Heart right ventricle (tissue), 16 donors: ENCODE data around the gene STK32A. TPM values are rescaled to one million over a fixed set of nuclear protein-coding genes. Genes with fewer than 3 reads are reported as not detected.

Experiments
- ATAC-seq, 8 donors: fragments of 200-7000 bp; cut with Tn5 transposase; one replicate each; pipeline ENCODE4 v1.9.1; 2020; ENCODE audit warnings: mild to moderate bottlenecking in 8 of 8, moderate library complexity in 8 of 8, moderate number of reproducible peaks in 1 of 8
- DNase-seq, 2 donors: peaks; one replicate each; pipeline ENCODE4 v3.0.0-alpha.2; 2020
- H3K27ac ChIP-seq, 10 donors: fragments of 200-600 bp; sonication (generic) in 2 of 10; one replicate each; pipeline versions ENCODE4 v1.5.0 to v1.8.0; 2020 to 2022; ENCODE audit warnings: mild to moderate bottlenecking in 3 of 10
- H3K27me3 ChIP-seq, 7 donors: fragments of 200-600 bp; one replicate each; pipeline ENCODE4 v1.8.0; 2021 to 2022; ENCODE audit warnings: mild to moderate bottlenecking in 2 of 7
- H3K36me3 ChIP-seq, 9 donors: fragments of 200-600 bp; sonication (generic) in 1 of 9; one replicate each; pipeline versions ENCODE4 v1.5.0 to v1.8.0; 2020 to 2022; ENCODE audit warnings: mild to moderate bottlenecking in 2 of 9
- H3K4me1 ChIP-seq, 9 donors: fragments of 200-600 bp; sonication (generic) in 1 of 9; one replicate each; pipeline versions ENCODE4 v1.5.0 to v1.8.0; 2020 to 2022; ENCODE audit warnings: mild to moderate bottlenecking in 4 of 9
- H3K4me3 ChIP-seq, 10 donors: fragments of 200-600 bp; sonication (generic) in 2 of 10; one replicate each; pipeline versions ENCODE4 v1.5.0 to v1.8.0; 2020 to 2022; ENCODE audit warnings: mild to moderate bottlenecking in 7 of 10, moderate library complexity in 2 of 10
- H3K9me3 ChIP-seq, 11 donors: fragments of 200-600 bp in 10 of 11; sonication (generic) in 2 of 11; one replicate each; pipeline versions ENCODE4 v1.5.0 to v1.8.0; 2013 to 2022; ENCODE audit warnings: mild to moderate bottlenecking in 2 of 11, control low read depth in 1 of 11, moderate library complexity in 1 of 11
- WGBS, 2 donors: extraction: QIAGEN DNeasy Blood & Tissue Kit; methylation state at CpG; one replicate each; pipeline ENCODE4 v1.1.7; 2013; ENCODE audit warnings: inconsistent platforms in 1 of 2; 5-methylcytosine and 5-hydroxymethylcytosine counted together
- intact Hi-C, 10 donors: fragments of 100-400 bp; cut with DNase I; formaldehyde crosslinking; loops; one replicate each; pipeline versions ENCODE4 v1.11.1 to v1.14.2; 2022
- polyA plus RNA-seq, 2 donors: library from polyadenylated mRNA; stranded (reverse); fragments of 200-250 nt; gene quantifications; one replicate each; pipeline ENCODE4 v1.2.3, GENCODE V29; 2013
- total RNA-seq, 10 donors: library from RNA; stranded (reverse); fragmentation: NEBNext Ultra II Directional in 3 of 10; extraction: Animal tissue kit (Norgen Biotek cat#: 25700) in 3 of 10; gene quantifications; one replicate each; pipeline versions ENCODE4 v1.2.1 to v1.2.4, GENCODE V29; 2021 to 2023
- TF ChIP-seq, protein P1 (sequence below), 9 donors: fragments of 200-600 bp; sonication (generic) in 2 of 9; IDR thresholded peaks; one replicate each; pipeline versions ENCODE4 v1.5.0 to v1.8.0; 2021 to 2022; ENCODE audit warnings: antibody characterized with exemption in 9 of 9, mild to moderate bottlenecking in 5 of 9, moderate library complexity in 1 of 9
- donor health status: Arrhythmogenic right ventricular cardiomyopathy.
- donor health status: ischemic (EF 13 %, LVEDD 7.1; RV severe dilation, severe dysfunction).
- donor health status: healthy with polysubstance abuse.
- donor health status: DM: no; HTN: yes; CAD: no.
- donor health status: DM: no; HTN: no; CAD: no.
- donor health status: ischemic (EF 25% LVEDD 6.9; RV normal size, moderate dysfunction).
- donor health status: ischemic (EF 25% LVEDD 5.7; RV mildly dilated, moderate dysfunction).
- donor health status: healthy.
- donor health status: DM: yes; HTN: yes; CAD: no.
- donor health status: Ischemic cardiomyopathy.
- donor health status: ischemic (EF 35%, LVEDD 5.7; RV mildly dilated, moderate dysfunction).
- donor health status: nonischemic (EF 11% LVEDD 7.7; RV severe dilation, severe dysfunction).
- donor health status: DM: yes; HTN: yes; CAD: no.
- donor health status: PGD.
- donor health status: ischemic (EF 29% LVEDD 5.4; RV normal size, mild dysfunction).
- donor health status: nonischemic (EF 23%, LVEDD 6.1; RV moderate dilation, normal function).

Gene STK32A
- total and polyA plus RNA-seq, 12 donors = 0.13 to 2.1 (median 0.76) TPM

DNA sequence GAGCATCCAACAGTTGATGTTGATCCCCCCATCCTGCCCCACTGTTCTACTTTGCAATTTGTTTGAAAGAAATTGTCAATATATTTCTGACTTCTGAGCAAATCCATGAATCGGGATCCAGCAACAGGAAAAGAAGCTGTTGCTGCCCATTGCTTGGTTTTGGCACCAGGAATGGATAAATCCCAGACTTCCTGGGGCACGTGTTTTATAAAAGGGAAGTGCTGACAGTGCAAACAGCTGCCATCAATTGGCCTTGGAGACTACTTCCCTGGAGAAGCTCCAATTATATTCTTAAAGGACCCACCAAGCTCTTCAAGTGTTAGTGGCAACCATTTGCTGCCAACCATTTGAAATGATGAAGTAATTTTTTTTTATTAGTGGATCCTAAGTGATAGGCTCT is 13.7 kb downstream of the STK32A start:
- no peak overlapping the region for H3K27ac ChIP-seq
- TF ChIP-seq, protein P1, sequence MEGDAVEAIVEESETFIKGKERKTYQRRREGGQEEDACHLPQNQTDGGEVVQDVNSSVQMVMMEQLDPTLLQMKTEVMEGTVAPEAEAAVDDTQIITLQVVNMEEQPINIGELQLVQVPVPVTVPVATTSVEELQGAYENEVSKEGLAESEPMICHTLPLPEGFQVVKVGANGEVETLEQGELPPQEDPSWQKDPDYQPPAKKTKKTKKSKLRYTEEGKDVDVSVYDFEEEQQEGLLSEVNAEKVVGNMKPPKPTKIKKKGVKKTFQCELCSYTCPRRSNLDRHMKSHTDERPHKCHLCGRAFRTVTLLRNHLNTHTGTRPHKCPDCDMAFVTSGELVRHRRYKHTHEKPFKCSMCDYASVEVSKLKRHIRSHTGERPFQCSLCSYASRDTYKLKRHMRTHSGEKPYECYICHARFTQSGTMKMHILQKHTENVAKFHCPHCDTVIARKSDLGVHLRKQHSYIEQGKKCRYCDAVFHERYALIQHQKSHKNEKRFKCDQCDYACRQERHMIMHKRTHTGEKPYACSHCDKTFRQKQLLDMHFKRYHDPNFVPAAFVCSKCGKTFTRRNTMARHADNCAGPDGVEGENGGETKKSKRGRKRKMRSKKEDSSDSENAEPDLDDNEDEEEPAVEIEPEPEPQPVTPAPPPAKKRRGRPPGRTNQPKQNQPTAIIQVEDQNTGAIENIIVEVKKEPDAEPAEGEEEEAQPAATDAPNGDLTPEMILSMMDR (IDR thresholded peaks at IDR 0.05) = no peak
- H3K9me3 ChIP-seq = no peaks in the 10 kb centered on the region
- H3K27me3 ChIP-seq = no peaks in the 10 kb centered on the region
- intact Hi-C loops = no loop called here
- 22 to 25% methylated on average over 2 of the region's 2 CpGs for WGBS, 2 donors
- no peaks in the 10 kb centered on the region for H3K36me3 ChIP-seq
- ATAC-seq (no peak), DNase-seq (no peak)
- H3K4me1 ChIP-seq = no peaks in the 10 kb centered on the region
- no peak overlapping the region for H3K4me3 ChIP-seq

DNA sequence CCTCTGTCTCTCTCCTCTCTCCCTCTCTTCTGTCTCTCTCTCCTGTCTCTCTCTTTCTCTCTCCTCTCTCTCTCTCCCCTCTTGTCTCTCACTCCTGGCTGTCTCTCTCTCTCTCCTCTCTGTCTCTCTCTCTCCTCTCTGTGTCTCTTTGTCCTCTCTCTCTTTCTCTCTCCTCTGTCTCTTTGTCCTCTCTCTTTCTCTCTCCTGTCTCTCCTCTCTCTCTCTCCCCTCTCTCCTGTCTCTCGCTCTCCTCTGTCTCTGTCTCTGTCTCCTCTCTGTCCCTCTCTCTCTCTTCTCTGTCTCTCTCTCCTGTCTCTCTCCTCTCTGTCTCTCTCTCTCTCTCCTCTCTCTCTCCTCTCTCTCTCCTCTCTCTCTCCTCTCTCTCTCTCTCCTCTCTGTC is 25.0 kb downstream of the STK32A start:
- H3K4me1 ChIP-seq = no peaks in the 10 kb centered on the region
- no peak for ATAC-seq

DNA sequence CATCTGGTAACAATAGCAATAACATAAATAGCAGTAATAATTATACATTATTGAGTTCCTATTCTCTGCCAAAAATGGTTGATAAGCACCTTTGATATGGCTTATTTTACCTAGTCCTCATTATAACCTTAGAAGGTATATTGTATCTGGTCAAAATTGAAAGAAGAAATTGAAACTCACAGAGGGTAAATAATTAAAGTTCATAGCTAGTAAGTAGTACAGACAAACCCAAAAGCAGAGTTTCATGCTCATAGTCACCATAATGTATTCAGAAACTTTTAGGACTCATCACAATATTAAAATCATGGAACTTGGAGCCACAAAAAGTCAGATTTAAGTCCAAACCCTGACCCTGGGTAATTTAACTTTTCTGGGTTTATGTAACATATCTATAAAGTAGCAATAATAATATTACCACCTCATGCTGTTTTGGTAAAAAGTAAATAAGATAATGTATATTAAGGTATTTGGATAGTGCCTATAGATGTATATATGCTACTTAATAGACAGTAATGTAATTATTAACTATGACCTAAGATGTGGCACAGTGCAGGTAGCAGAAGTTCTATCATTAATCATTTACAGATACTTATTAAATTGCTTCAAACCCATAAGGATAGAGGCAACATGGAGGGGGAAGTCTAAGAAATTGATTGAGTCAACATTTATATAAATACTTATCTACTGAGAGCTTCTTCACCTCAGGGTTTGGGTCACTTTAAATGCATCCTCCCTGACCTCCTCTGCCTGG is 32.4 kb downstream of the STK32A start:
- intact Hi-C loops = no loop called here
- ATAC-seq = no peak
- H3K36me3 ChIP-seq = no peaks in the 10 kb centered on the region
- TF ChIP-seq, protein P1 (IDR thresholded peaks at IDR 0.05) = no peak
- no peak overlapping the region for H3K27ac ChIP-seq
- H3K4me3 ChIP-seq = no peak overlapping the region
- H3K4me1 ChIP-seq = no peaks in the 10 kb centered on the region
- no peak for DNase-seq
- H3K27me3 ChIP-seq = peaks cover 0 to 24% (median 8%) of the 10 kb centered on the region in 7 donors
- peaks cover 0 to 4% (median 0%) of the 10 kb centered on the region in 11 donors for H3K9me3 ChIP-seq

More for the DNA sequence above, 25.0 kb downstream of the STK32A start:
- peaks cover 0 to 4% (median 0%) of the 10 kb centered on the region in 11 donors for H3K9me3 ChIP-seq
- H3K36me3 ChIP-seq = no peaks in the 10 kb centered on the region
- TF ChIP-seq, protein P1 (IDR thresholded peaks at IDR 0.05) = no peak
- 83 to 89% methylated on average over 1 of the region's 1 CpG for WGBS, 2 donors
- DNase-seq = no peak
- intact Hi-C loops = no loop called here
- H3K27me3 ChIP-seq = peaks cover 0 to 24% (median 9%) of the 10 kb centered on the region in 7 donors
- H3K27ac ChIP-seq = no peak overlapping the region
- H3K4me3 ChIP-seq = no peak overlapping the region

DNA sequence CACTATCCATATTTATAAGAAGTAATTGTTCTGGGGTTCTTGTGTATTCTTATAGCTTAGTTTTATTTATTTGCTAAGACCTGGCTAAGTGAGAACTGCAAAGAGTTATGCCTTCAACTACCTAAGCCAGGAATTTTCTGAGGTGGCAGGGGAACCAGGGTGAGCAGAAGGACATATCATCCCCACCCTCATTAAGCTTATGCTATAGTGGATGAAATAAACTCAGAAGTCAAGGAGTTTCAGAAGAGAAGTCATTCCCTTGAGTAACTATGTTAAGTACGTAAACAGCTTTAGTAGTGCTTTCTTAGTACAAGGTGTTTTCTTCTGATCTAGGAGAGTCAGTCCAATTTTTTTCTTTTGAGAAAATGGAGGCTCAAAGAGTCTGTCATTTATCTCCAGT is 41.7 kb downstream of the STK32A start:
- 86 to 89% methylated on average over 1 of the region's 1 CpG for WGBS, 2 donors
- intact Hi-C loops = no loop called here
- ATAC-seq = no peak

More for the DNA sequence above, 41.7 kb downstream of the STK32A start:
- TF ChIP-seq, protein P1 (IDR thresholded peaks at IDR 0.05) = no peak
- Histone ChIP-seq H3K36me3 (no peaks in the 10 kb centered on the region), H3K4me1 (no peaks in the 10 kb centered on the region), H3K27me3 (peaks cover 0 to 24% (median 0%) of the 10 kb centered on the region in 7 donors), H3K4me3 (no peak overlapping the region), H3K27ac (no peak overlapping the region), H3K9me3 (no peaks in the 10 kb centered on the region)
- DNase-seq = no peak
